Smooth muscle cell (in vitro differentiated cells): ENCODE data around the gene BRIP1. TPM values are rescaled to one million over a fixed set of nuclear protein-coding genes. Genes with fewer than 3 reads are reported as not detected.
"Not testable (repeated sequence)": the region's sequence is repeated elsewhere in the genome, so short reads cannot be mapped to it uniquely, and the experiment has no call there.

Experiments used
- DNase-seq: peaks from one replicate; lab custom pipeline; 2025; ENCODE audit not compliant: unreplicated experiment; lab: John Stamatoyannopoulos, UW
- H2AFZ ChIP-seq: fragments of 200-600 bp; sonication (generic); 2 replicates; pipeline ENCODE4 v1.6.0; 2016; ENCODE audit warnings: antibody characterized with exemption, low read depth, mild to moderate bottlenecking
- H3F3A ChIP-seq: fragments of 200-600 bp; sonication (generic); 2 replicates; pipeline ENCODE4 v1.6.0; 2017; ENCODE audit warnings: antibody characterized with exemption, low read depth
- H3K27ac ChIP-seq: fragments of 200-600 bp; sonication (generic); 2 replicates; pipeline ENCODE4 v1.5.1; 2016; ENCODE audit warnings: low read depth, mild to moderate bottlenecking
- H3K27me3 ChIP-seq: fragments of 200-600 bp; sonication (generic); 2 replicates; pipeline ENCODE4 v1.6.1; 2016; ENCODE audit warnings: low read depth, mild to moderate bottlenecking
- H3K36me3 ChIP-seq: fragments of 200-600 bp; sonication (generic); 2 replicates; pipeline ENCODE4 v1.5.1; 2016; ENCODE audit warnings: low read depth
- H3K4me1 ChIP-seq: fragments of 200-600 bp; sonication (generic); 2 replicates; pipeline ENCODE4 v1.5.1; 2016; ENCODE audit warnings: low read depth
- H3K4me2 ChIP-seq: fragments of 200-600 bp; sonication (generic); 2 replicates; pipeline ENCODE4 v1.6.0; 2016; ENCODE audit warnings: mild to moderate bottlenecking
- H3K4me3 ChIP-seq: fragments of 200-600 bp; sonication (generic); 2 replicates; pipeline ENCODE4 v1.5.1; 2016; ENCODE audit warnings: mild to moderate bottlenecking
- H3K79me2 ChIP-seq: fragments of 200-600 bp; sonication (generic); 2 replicates; pipeline ENCODE4 v1.6.0; 2016; ENCODE audit warnings: low read depth, mild to moderate bottlenecking
- H3K9ac ChIP-seq: fragments of 200-600 bp; sonication (generic); 2 replicates; pipeline ENCODE4 v1.6.0; 2016; ENCODE audit warnings: low read depth
- H3K9me3 ChIP-seq: fragments of 200-600 bp; sonication (generic); replicated peaks from 2 replicates; pipeline ENCODE4 v1.5.1; 2016; ENCODE audit warnings: low read depth
- H4K20me1 ChIP-seq: fragments of 200-600 bp; sonication (generic); 2 replicates; pipeline ENCODE4 v1.6.0; 2016; ENCODE audit warnings: low read depth
- WGBS: methylation state at CpG from one replicate; pipeline ENCODE4 v1.1.7; 2016; ENCODE audit warnings: low lambda C conversion rate; 5-methylcytosine and 5-hydroxymethylcytosine counted together
- polyA plus RNA-seq: library from polyadenylated mRNA; unstranded; fragments of >200 nt; fragmentation: Nextera tagmentation; extraction: Ambion mirVana; gene quantifications from 2 replicates; pipeline ENCODE4 v1.2.1, GENCODE V29; 2016
- total RNA-seq: library from RNA; depleted of rRNA; stranded (reverse); fragments of >200 nt; gene quantifications from 2 replicates; pipeline ENCODE4 v1.2.3, GENCODE V29; 2014
- TF ChIP-seq, protein P1 (sequence below): fragments of 200-600 bp; sonication (generic); IDR thresholded peaks from 2 replicates; pipeline ENCODE4 v1.5.1; 2017; ENCODE audit warnings: borderline replicate concordance, mild to moderate bottlenecking, antibody characterized with exemption; ENCODE audit not compliant: insufficient read depth, poor library complexity, severe bottlenecking

Gene BRIP1
- total and polyA plus RNA-seq, 2 experiments from 2014 or later = 0.71 to 9.1 TPM

DNA sequence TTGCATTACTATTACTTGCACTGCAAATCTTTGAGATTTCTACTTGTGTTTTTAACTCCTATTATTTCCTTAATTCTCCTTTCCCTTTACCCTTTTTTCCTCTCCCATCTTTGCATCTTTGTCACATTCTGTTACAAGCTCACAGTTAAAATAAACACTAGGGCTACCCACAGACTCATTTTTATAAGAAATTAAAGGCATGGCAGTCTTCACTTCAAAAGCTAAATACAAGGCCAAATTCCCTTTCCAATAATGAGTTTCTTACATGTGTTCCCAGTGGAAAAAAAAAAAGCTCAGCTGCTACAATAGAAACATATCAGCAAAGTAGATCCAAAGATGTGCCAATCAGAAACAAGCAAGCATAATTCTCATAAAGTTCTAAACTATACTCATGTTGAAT, 3.7 kb upstream of the BRIP1 start:
- H3K36me3 ChIP-seq = peaks cover 9% of the 10 kb centered on the region
- H3K27me3 ChIP-seq = no peaks in the 10 kb centered on the region
- H3K4me3 ChIP-seq = no peak overlapping the region
- H3K4me1 ChIP-seq = peaks cover 12% of the 10 kb centered on the region
- H3K9ac ChIP-seq = no peak overlapping the region
- H3K9me3 ChIP-seq = no peaks in the 10 kb centered on the region
- TF ChIP-seq, protein P1, sequence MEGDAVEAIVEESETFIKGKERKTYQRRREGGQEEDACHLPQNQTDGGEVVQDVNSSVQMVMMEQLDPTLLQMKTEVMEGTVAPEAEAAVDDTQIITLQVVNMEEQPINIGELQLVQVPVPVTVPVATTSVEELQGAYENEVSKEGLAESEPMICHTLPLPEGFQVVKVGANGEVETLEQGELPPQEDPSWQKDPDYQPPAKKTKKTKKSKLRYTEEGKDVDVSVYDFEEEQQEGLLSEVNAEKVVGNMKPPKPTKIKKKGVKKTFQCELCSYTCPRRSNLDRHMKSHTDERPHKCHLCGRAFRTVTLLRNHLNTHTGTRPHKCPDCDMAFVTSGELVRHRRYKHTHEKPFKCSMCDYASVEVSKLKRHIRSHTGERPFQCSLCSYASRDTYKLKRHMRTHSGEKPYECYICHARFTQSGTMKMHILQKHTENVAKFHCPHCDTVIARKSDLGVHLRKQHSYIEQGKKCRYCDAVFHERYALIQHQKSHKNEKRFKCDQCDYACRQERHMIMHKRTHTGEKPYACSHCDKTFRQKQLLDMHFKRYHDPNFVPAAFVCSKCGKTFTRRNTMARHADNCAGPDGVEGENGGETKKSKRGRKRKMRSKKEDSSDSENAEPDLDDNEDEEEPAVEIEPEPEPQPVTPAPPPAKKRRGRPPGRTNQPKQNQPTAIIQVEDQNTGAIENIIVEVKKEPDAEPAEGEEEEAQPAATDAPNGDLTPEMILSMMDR = no peak
- no peak for DNase-seq
- no peak overlapping the region for H2AFZ ChIP-seq
- H3F3A ChIP-seq = peaks cover 19% of the 10 kb centered on the region
- H3K79me2 ChIP-seq = peaks cover 1% of the 10 kb centered on the region
- no peaks in the 10 kb centered on the region for H4K20me1 ChIP-seq
- no peak overlapping the region for H3K27ac ChIP-seq
- H3K4me2 ChIP-seq = no peak overlapping the region

DNA sequence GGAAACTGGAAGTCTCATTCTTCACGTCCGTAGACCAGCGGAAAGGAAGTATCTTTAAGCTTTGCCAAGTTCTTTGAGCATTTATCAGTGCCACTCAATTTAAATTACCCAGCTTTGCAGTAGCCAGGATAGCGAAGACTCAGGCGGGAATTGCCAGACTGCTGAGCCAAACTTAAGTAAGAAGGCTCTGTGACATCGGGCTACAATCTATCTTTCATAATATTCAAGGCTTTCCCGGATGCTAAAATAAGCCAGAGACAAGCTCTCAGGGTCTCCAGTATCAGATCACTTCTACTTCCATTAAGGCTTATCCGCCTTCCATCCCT, 436 bp upstream of the BRIP1 start:
- Histone ChIP-seq H3K27ac (peak overlapping the region; percentile 61), H3K9ac (peak overlapping the region; percentile 74), H3F3A (peaks cover 19% of the 10 kb centered on the region), H3K4me2 (peak overlapping the region; percentile 92), H4K20me1 (no peaks in the 10 kb centered on the region), H3K9me3 (no peaks in the 10 kb centered on the region), H3K4me3 (peak overlapping the region; percentile 90), H3K27me3 (no peaks in the 10 kb centered on the region), H3K36me3 (peaks cover 2% of the 10 kb centered on the region), H3K4me1 (peaks cover 29% of the 10 kb centered on the region), H2AFZ (peak overlapping the region; percentile 98), H3K79me2 (peaks cover 21% of the 10 kb centered on the region)
- 5% methylated on average over 8 of the region's 8 CpGs for WGBS
- TF ChIP-seq, protein P1 = no peak
- DNase-seq = no peak

DNA sequence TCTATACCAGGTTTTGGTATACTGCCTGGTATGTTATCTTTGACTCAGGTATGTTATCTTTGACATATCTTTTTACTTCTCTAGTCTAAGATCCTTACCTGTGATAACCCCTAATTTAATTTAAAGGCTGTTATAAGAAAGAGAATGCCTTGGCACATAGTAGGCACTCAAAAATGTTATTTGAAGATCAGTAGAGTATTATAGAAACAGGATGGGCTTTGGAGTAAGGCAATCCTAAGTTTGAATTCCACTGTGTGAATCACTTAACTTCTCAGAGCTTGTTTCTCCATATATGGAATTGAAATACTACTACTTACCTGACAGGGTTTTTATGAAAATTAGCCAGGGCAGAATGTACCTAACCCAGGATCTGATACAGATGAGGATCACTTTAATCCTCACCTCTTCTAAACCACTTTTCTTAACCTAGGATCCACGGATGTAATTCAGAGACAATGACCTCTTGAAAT, 1.2 kb downstream of the BRIP1 start:
- WGBS = 17% methylated on average over 1 of the region's 1 CpG
- Histone ChIP-seq H3K9me3 (no peaks in the 10 kb centered on the region), H3F3A (peaks cover 19% of the 10 kb centered on the region), H3K36me3 (no peaks in the 10 kb centered on the region), H3K4me3 (peak overlapping the region; percentile 90), H3K4me2 (peak overlapping the region; percentile 92), H3K27me3 (no peaks in the 10 kb centered on the region), H3K27ac (peak overlapping the region; percentile 55), H3K4me1 (peaks cover 29% of the 10 kb centered on the region), H3K79me2 (peaks cover 21% of the 10 kb centered on the region), H2AFZ (peak overlapping the region; percentile 98), H4K20me1 (no peaks in the 10 kb centered on the region), H3K9ac (peak overlapping the region; percentile 74)
- no peak for DNase-seq
- TF ChIP-seq, protein P1 = no peak

DNA sequence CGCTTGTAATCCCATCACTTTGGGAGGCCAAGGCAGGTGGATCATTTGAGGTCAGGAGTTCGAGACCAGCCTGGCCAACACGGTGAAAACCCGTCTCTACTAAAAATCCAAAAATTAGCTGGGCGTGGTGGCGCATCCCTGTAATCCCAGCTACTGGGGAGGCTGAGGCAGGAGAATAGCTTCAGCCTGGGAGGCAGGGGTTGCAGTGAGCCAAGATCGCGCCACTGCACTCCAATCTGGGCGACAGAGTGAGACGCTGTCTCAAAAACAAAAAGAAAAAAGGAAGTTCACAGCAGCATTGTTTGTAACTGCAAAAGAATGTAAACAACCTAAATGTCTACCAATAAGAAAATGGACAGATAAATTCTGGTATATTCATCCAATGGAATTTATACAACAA, 2.9 kb downstream of the BRIP1 start:
- H3K79me2 ChIP-seq = peaks cover 21% of the 10 kb centered on the region

More for the DNA sequence above, 2.9 kb downstream of the BRIP1 start:
- Histone ChIP-seq H3F3A (peaks cover 19% of the 10 kb centered on the region), H3K4me1 (peaks cover 29% of the 10 kb centered on the region)
- WGBS = 95% methylated on average over 10 of the region's 10 CpGs
- not testable (repeated sequence) for H3K27ac ChIP-seq, H3K9ac ChIP-seq, H3K36me3 ChIP-seq, H4K20me1 ChIP-seq, H3K4me2 ChIP-seq, H3K9me3 ChIP-seq, DNase-seq, H3K4me3 ChIP-seq, H2AFZ ChIP-seq, H3K27me3 ChIP-seq
